Measurements from ENCODE around the gene PPP1R1B.

DNA sequence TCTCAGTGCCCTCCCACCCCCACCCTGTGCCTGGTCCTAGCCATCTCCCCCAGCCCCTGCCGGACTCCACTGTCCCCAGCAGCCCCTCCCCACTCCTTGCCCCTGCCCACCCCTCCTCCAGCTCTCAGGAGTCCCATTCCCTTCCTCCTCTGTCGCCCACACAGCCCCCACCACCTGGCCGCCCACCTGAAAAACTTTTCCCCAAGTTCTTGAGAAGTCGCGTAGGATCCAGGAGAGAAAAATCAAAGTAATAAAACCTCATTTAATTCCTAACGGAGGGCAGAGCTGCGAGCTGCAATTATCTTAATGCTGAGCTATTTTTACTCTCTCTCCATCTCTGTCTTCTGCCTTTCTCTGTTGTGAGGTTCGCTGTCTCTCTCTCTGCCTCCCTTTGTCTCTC is 2.4 kb upstream of the PPP1R1B start:
- TF ChIP-seq, protein P1, sequence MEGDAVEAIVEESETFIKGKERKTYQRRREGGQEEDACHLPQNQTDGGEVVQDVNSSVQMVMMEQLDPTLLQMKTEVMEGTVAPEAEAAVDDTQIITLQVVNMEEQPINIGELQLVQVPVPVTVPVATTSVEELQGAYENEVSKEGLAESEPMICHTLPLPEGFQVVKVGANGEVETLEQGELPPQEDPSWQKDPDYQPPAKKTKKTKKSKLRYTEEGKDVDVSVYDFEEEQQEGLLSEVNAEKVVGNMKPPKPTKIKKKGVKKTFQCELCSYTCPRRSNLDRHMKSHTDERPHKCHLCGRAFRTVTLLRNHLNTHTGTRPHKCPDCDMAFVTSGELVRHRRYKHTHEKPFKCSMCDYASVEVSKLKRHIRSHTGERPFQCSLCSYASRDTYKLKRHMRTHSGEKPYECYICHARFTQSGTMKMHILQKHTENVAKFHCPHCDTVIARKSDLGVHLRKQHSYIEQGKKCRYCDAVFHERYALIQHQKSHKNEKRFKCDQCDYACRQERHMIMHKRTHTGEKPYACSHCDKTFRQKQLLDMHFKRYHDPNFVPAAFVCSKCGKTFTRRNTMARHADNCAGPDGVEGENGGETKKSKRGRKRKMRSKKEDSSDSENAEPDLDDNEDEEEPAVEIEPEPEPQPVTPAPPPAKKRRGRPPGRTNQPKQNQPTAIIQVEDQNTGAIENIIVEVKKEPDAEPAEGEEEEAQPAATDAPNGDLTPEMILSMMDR (IDR thresholded peaks at IDR 0.05), result no peak
- TF ChIP-seq POLR2A (IDR thresholded peaks at IDR 0.05), result no peak
- no peak for TF ChIP-seq POLR2AphosphoS5 (IDR thresholded peaks at IDR 0.05)
- TF ChIP-seq EP300 (IDR thresholded peaks at IDR 0.05), result no peak

Data from suprapubic skin (tissue), 4 donors.